ENCODE measurements around the gene TMEM106B. TPM values are rescaled to one million over a fixed set of nuclear protein-coding genes. Genes with fewer than 3 reads are reported as not detected.
"Not testable (repeated sequence)": the region's sequence is repeated elsewhere in the genome, so short reads cannot be mapped to it uniquely, and the experiment has no call there.

Gene TMEM106B
- total and polyA plus RNA-seq, 10 of the 15 experiments (the other 5 are each of a cell fraction or from before 2014, with no cell fraction given): 3.7 to 21.2 (median 12.3) TPM

DNA sequence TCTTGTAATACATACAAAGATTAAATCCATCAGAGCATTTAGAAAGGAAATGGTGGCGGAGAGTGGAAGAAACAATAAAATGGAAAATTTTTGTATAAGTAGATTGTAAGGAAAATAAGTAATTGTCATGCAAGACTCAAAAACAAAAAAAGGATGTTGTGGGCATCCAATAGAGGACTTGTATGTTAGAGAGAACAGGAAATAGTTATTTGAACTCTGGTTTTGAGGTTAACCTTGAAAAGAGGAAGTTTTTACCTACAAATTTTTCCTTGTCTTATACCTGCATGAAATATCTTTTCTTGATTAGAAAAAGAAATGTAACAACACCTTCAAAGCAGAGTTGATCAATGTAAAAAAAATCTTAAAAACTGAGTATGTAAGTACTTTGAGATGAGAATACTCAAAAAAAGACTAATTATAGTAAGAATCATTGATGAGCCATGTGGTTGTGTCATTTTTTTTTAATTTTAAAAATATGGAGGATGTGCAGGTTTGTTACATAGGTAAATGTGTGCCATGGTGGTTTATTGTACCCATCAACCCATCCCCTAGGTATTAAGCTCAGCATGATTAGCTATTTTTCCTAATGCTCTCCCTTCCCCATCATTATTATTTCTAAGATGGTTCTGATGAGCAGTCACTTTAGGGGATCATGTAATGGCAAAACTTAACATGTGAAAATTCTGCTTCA is 11.9 kb downstream of the TMEM106B start (continued):
- TF ChIP-seq KDM1A (IDR thresholded peaks at IDR 0.05; ENCODE audit: borderline replicate concordance) (no peak), CHD2 (IDR thresholded peaks at IDR 0.05; ENCODE audit: borderline replicate concordance, low read depth, low read length) (no peak), HDAC2 (IDR thresholded peaks at IDR 0.05) (no peak), ZNF592 (IDR thresholded peaks at IDR 0.05) (no peak)

DNA sequence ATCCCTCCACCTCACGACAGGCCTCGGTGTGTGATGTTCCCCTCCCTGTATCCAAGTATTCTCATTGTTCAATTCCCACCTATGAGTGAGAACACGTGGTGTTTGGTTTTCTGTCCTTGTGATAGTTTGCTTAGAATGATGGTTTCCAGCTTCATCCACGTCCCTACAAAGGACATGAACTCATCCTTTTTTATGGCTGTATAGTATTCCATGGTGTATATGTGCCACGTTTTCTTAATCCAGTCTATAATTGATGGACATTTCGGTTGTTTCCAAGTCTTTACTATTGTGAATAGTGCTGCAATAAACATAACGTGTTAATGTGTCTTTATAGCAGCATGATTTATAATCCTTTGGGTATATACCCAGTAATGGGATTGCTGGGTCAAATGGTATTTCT is 13.9 kb downstream of the TMEM106B start:
- H3K4me1 ChIP-seq (ENCODE audit: control insufficient read depth, insufficient read depth, low read length); H3K36me3 ChIP-seq (ENCODE audit: control insufficient read depth in 2 of 2, insufficient read depth in 2 of 2, low read length in 1 of 2); H3K9me3 ChIP-seq (replicated peaks; ENCODE audit: control insufficient read depth, insufficient read depth, low read length); H4K20me1 ChIP-seq (ENCODE audit: control insufficient read depth, insufficient read depth); H3K9ac ChIP-seq (ENCODE audit: control insufficient read depth, insufficient read depth, low read length); FAIRE-seq; H2AFZ ChIP-seq (ENCODE audit: control insufficient read depth, low read depth, low read length); in situ Hi-C loops (cut with MboI); H3K4me3 ChIP-seq; CTCF ChIA-PET; SMC1A ChIA-PET (ENCODE audit: uncharacterized antibody, unreplicated experiment); RAD21 ChIA-PET (ENCODE audit: unreplicated experiment); POLR2A ChIA-PET; H3K27me3 ChIP-seq (replicated peaks in 1 of 2; ENCODE audit: control insufficient read depth in 2 of 2, insufficient read depth in 2 of 2, low read length in 1 of 2); H3K27ac ChIP-seq (ENCODE audit: control insufficient read depth, insufficient read depth); H3K79me2 ChIP-seq (ENCODE audit: control insufficient read depth, insufficient read depth, low read length); ATAC-seq; DNase-seq (ENCODE audit: low read depth, low spot score); H3K4me2 ChIP-seq (ENCODE audit: control insufficient read depth, insufficient read depth); intact Hi-C loops (cut with micrococcal nuclease; ENCODE audit: unreplicated experiment); BruUV-seq (replicated peaks): not testable (repeated sequence)
- 85% methylated on average over 7 of the region's 7 CpGs for WGBS (ENCODE audit: insufficient coverage, insufficient replicate concordance, low lambda C conversion rate, missing lambda C conversion rate)
